EL (cell line): ENCODE results near the gene FLOT1.
A peak's percentile ranks its signal among the peaks of the same experiment; 100 is the strongest.
"Not testable (repeated sequence)": the region's sequence is repeated elsewhere in the genome, so short reads cannot be mapped to it uniquely, and the experiment has no call there.

Source experiments
- DNase-seq: peaks from one replicate; pipeline ENCODE4 v3.0.0-alpha.2; 2016

The FLOT1 gene

DNA sequence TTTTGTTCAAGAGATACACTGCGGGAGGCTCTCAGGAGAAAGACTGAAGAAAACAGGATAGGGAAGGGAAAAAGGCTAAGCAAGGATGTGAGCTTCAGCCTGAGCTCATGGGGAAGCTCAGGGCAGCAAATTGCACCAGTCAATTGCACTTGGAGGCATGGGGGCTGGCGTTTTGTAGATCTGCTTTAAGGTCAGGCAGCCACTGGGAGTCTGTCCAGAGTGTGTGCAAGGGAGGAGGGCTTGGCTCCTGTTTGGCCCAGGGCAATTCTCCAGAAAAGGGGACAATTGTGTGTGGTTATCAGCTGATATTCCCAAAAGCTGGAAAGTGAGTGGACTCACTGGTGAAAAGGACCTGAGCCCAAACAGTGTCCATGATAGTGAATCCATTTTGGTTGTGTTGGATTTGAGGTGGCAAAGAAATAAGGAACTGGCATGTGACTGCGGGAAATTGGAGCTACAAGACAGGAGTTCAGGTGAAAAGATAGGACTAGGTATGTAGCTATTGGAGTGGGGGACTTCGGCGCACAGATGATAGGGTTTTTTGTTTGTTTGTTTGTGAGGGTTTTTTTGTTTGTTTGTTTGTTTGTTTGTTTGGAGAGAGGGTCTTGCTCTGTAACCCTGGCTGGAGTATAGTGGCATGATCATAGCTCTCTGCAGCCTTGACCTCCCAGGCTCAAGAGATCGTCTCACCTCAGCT, 24.1 kb upstream of the FLOT1 start:
- no peak for DNase-seq

- DNase-seq = not testable (repeated sequence)
Observed at GRCh38 chr6:30765495-30765894, 23.0 kb upstream of the FLOT1 start.

- not testable (repeated sequence) for DNase-seq
Observed at GRCh38 chr6:30764490-30765043, 22.1 kb upstream of the FLOT1 start.

DNA sequence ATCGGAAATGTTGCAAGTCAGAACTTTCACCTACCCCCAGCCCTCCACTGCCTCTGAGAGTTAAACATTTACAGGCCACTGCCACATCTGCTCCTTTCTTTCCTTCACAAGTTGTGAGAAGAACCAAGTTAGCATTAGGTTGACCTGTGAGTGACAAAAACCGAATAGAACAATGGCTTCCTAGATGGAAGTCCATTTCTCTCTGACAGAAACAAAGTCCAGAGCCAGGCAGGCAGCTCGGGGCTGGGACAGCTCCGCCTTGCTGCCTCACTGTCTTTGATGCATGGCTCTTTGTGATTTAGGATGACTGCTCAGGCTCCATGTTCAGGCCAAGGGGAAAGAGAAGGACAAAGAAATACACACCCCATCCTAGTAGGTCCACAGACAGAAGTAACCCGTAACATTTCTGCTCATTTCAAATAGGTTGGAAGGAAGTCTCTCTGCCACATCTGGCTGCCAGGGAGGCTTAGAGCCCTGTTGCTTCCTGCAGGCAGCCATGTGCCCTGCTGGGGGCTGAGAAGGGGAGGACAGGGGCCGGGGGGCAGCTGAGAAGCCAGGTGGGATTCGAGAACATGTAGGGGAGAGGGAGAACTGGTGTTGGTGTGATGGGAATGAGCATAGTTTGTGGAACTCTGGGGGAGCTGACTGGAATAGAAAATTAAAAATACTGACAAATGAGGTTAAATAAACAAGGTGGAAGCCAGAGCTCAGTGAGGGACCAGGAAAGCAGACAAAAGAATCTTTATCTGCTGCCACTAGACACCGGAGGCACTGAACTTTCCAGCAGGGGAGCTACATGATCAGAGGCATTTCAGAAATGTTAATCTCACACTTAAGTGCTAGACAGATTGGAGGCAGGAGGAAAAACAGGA, 21.4 kb upstream of the FLOT1 start:
- peak; percentile 35 for DNase-seq

DNA sequence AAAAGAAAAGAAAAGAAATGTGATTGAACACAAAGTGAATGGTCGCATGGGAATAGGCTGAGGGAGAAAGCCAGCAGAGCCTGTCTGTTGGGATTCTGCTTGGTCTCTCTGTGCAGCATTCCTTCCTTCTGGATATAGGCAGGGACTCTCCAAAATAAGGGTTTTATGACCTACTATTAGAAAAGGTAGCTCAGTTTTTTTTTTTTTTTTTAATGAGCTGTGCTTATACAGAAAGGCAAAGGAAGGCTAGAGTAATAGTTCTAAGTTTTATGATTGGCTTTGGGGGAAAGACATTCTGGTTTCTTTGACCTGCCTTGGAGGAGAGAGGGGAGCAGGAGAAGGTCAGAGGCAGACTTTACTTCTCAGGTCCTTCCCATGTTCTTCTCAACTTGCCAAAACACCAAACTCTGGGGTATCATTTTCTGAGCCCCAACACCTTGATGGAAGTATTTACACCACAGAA, 20.7 kb upstream of the FLOT1 start:
- DNase-seq = no peak

DNA sequence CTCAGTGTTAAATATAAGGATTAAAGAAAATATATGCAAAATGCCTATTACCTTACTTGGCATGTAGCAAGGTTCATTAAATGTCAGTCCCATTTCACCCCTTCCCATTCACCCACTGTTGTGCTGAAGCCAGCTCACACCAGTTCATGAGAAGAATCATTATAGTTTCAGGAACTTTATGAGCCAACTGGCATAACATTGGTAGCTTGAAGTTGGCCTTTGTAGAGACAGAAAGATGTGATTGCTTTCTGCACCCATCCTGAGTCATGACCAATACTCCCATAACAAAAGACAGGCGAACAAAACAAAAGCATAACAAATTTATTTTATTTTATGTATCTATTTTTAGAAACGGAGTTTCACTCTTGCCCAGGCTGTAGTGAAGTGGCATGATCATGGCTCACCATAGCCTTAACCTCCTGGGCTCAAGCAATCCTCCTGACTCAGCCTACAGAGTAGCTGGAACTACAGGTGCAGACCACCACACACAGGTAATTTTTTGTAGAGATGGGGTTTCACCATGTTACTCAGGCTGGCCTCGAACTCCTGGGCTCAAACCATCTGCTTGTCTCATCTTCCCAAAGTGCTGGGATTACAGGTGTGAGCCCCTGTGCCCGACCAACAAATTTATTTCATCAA, 19.4 kb upstream of the FLOT1 start:
- DNase-seq = no peak

GRCh38 chr6:30760549-30760948, 18.1 kb upstream of the FLOT1 start:
- no peak for DNase-seq

DNA sequence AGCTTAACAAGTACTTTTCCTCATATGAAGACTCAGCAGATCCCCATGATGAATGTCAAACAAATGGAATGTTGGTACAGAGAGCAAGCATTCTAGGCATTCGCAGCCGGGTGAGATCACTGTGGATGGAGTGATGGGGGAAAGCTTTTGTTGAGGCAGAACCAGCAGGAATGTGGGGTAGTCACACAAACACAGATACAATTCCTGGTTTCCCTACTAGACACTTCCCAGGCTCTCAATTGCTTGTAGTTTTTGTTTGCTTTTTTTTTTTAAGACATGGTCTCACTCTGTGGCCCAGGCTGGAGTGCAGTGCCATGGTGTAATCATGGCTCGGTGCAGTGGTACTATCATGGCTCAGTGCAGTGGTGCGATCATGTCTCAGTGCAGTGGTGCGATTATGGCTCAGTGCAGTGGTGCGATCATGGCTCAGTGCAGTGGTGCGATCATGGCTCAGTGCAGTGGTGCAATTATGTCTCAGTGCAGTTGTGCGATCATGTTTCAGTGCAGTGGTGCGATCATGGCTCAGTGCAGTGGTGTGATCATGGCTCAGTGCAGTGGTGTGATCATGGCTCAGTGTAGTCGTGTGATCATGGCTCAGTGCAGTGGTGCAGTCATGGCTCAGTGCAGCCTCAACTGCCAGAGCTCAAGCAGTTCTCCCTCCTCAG, 17.2 kb upstream of the FLOT1 start:
- DNase-seq = peak; percentile 99

DNA sequence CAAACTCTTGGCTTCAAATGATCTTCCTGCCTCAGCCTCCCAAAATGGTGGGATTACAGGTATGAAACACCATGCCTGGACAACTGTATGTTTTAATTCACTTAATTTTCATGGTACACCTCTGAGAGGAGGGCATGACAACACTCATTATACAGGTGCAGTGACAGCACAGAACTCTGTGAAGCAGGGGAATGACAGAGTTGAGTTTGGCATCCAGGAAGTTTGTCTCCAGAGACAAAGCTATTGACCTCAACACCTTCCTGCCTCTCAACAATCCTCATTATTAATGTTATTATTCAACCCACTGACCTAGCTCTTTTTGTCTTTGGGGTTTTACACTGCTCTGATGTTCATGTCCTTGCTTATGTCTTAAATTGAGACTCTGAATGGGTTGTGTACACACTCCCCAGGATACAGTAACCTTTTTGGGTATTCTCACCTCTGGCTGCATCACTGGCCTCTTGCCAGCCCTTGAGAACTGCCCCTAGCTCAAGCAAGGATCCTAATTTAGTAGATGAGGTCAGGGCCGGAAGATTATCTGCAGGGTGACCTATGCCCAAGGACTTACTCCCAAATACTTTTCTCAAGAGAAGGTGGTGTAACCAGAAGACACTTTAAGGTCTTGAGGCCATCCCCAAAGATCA, 14.9 kb upstream of the FLOT1 start:
- DNase-seq = no peak

GRCh38 chr6:30756405-30757003, 14.0 kb upstream of the FLOT1 start:
- DNase-seq = not testable (repeated sequence)

GRCh38 chr6:30754631-30755030, 12.1 kb upstream of the FLOT1 start:
- peak; percentile 75 for DNase-seq

GRCh38 chr6:30752157-30752927, 9.9 kb upstream of the FLOT1 start:
- DNase-seq = peak; percentile 100

- no peak for DNase-seq
Observed at GRCh38 chr6:30750379-30750668, 7.8 kb upstream of the FLOT1 start.

DNA sequence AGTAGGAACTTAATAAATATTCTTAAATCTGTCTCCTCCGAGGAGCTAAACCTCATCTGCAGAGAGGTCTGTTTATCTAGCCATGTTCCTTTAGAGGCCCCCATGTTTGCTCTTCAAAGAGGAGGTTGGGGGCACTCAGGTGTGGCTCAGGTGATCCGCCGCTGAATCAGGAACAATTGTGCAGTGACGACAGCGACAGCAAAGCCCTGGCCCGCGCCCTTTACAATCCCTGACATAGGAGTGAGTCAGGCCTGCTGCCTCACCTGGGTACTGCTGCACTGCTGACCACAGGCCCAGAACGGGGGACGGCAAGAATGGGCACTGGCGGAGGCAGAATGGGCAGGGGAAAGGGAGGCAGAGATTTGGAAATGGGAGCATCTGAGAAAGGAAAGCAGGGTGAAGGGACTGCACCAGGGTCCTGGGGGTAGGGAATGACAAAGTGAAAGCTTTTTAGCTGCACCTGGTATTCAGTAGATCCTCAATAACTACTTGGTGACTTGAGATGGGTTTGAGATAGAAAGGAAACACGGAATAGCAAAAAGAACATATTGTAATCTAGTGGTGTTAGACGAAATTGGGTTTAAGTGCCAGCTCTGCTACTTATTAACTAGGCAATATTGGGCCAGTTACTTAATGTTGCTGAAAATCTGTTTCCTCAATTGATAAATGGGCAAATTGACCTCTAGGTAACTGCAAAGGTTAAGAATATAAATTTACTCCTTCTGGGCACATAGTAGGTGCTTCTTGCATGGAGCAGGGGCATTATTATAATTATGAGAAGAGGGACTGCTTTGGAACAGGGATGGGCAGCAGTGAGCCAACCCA, 7.3 kb upstream of the FLOT1 start:
- DNase-seq = no peak

- DNase-seq = peak; percentile 79
Observed at GRCh38 chr6:30748851-30749540, 6.5 kb upstream of the FLOT1 start.

DNA sequence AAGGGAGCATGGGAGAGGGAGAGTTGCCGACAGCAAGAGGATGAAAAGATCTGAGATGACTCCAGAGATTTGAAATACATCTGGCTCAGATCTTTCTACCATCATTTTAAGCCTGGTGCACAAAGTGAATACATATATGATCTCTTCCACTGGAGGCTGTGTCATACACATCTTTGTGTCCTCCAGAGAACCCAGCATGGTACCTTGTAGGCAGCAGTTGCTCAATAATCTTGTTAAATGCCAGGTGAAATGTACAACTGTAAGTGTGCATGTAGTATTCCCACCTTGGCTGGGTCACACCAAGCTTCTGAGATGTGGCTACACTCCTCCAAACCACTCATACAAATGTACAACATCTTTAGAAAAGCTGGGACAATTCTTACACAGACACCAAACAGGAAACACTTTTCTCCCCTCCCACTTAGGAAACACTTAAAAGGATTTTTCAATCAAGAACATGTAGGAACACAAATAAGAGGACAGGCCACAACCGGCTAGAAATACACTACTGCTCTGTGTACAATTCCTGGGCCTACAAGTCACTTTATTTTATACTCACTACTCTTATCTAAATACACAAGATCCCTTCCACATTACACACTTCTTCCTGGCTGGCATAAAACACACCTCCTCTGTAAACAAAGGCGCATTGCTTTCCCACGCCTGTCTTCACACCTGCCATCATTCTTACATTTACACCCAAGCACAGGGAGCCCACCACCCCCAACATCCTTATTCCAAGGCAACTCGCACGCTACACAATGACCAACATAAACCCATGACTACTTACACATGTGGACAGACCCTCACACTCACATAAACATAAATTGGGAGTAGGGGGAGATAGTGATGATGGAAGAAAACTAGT, 5.6 kb upstream of the FLOT1 start:
- no peak for DNase-seq

DNA sequence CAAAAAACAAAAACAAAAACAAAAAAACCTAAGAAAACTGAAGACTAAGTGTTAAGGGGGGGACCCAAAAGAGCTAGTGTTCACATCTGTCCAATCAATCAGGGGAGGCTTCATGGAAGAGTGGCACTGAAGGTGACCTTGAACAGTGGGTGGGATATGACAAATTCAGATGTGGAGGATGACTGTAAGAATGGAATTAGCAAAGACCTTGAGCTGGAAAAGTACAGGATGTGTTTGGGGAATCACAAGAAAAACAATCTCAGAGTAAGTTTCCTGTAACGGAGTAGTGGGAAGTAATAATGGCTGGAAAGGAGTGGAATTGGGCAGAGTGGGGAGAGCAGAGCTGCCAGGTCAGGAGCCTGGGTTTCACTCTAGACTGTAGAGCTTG, 4.8 kb upstream of the FLOT1 start:
- no peak for DNase-seq

DNA sequence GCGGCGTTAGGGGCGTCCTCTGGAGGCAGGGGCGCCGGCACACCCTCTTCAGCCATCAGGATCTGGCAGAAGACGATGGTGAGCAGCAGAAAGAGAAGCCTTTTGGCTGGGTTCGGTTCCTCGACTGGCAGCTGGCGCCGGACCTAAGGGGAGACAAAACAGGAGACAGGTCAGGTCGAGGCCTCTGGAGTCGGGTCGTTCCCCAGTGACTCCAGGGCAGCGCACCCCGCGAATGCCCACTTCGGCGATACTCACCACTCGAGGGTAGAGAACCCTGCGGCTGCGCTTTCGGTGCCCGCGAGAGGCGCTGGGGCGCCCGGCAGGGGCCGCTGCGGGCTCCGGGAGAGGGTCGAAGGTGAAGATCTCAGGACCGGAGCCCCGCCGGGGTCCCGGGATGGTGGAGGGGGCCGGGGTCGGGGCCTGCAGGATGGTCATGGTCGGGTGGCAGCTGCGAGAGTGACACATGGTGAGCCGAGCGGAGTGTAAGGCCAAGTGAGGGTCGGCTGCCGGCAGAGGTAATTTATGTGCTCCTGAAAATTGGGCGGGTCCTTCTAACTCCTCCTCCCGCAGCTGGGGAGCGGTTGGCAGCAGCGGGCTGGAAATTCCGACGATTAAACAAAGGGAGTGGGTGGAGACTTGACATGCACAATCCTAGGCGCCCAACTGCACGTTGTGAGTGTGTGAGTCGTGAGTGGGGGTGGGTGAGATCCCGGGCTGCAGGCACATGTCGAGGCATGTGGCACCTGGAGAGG, 1.7 kb upstream of the FLOT1 start, which contains the start of gene IER3:
IER3 (minus strand) TSS at position 494 of the 752 bp plus-strand sequence; CDS start at position 465, 29 bp downstream.
- peak; percentile 95 for DNase-seq
